T-helper 1 cell treated with Interleukin-12 subunit alpha and Interleukin-12 subunit beta and Interleukin-4 antibody, amounts not matched to agents 30 ng/mL and 1 ng/mL, for 36 hours (primary cell): ENCODE measurements around the gene USP28. TPM values are rescaled to one million over a fixed set of nuclear protein-coding genes. Genes with fewer than 3 reads are reported as not detected.
"Not testable (repeated sequence)": the region's sequence is repeated elsewhere in the genome, so short reads cannot be mapped to it uniquely, and the experiment has no call there.

Experiments used
- intact Hi-C: fragments of 100-400 bp; cut with micrococcal nuclease; formaldehyde crosslinking; loops from one replicate; pipeline ENCODE4 v1.15.1; 2024
- total RNA-seq: library from RNA; stranded (reverse); gene quantifications from 2 replicates; pipeline ENCODE4 v1.2.3, GENCODE V29; 2022

Gene USP28
- total RNA-seq, result 47.8 and 59.5 TPM in 2 replicates

GRCh38 chr11:113875234-113876073 lies at the start of gene USP28:
Gene USP28 (minus strand): TSS chr11:113875572. CDS start chr11:113875501, 71 bp downstream.
- intact Hi-C loops, result loop anchor here (1.0 to 10.0 kb wide), 10 partner anchors 34 to 1791 kb away; partner anchors contain the start of genes C11orf71, PTS, RBM7 and REXO2

- intact Hi-C loops, result no loop called here
These were observed 48.2 kb upstream of the USP28 start for GRCh38 chr11:113923572-113923971.

- intact Hi-C loops, result not testable (repeated sequence)
These were observed 36.1 kb upstream of the USP28 start for GRCh38 chr11:113911491-113911890.

DNA sequence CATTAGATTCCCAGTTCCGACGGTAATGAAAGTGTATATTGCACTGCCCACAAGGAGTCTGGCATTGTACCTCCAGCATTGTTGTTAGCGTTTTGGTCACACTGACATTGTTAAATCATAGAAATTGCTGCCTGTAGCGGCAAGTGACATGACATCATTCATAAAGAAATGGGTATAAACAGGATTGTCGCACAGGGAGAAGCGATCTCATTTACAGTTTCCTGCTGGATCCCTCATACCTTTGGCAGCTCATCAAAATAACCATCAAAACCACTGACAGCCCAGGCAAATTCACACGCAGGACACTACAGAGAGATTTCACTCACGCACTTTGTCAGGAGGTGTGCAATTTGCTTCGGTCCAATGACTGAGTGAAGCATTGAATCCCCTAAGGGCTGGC lies 32.7 kb upstream of the USP28 start:
- intact Hi-C loops, result no loop called here

- intact Hi-C loops, result no loop called here
These were observed 32.3 kb upstream of the USP28 start for GRCh38 chr11:113907681-113908080.

- intact Hi-C loops, result no loop called here
These were observed 31.8 kb upstream of the USP28 start for GRCh38 chr11:113907152-113907551.

DNA sequence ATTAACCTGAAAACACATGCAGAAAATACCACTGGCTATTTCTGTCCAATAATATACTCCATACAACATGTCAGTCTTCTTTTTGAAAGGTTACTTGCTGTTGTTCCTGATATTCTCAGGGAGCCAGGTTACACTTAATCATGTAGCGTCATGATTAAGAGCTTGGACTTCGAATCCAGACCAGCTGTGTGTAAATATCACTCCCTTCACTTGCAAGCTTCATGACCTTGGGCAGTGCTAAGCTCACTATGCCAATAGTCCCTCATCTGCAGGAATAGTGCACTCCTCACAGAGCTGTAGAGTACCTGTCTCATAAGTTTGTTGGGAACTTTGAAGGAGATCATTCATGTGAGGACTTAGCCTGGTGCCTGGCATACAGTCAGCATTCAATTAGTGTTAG lies 31.1 kb upstream of the USP28 start:
- intact Hi-C loops, result no loop called here

- intact Hi-C loops, result no loop called here
These were observed 30.7 kb upstream of the USP28 start for GRCh38 chr11:113906038-113906437.

DNA sequence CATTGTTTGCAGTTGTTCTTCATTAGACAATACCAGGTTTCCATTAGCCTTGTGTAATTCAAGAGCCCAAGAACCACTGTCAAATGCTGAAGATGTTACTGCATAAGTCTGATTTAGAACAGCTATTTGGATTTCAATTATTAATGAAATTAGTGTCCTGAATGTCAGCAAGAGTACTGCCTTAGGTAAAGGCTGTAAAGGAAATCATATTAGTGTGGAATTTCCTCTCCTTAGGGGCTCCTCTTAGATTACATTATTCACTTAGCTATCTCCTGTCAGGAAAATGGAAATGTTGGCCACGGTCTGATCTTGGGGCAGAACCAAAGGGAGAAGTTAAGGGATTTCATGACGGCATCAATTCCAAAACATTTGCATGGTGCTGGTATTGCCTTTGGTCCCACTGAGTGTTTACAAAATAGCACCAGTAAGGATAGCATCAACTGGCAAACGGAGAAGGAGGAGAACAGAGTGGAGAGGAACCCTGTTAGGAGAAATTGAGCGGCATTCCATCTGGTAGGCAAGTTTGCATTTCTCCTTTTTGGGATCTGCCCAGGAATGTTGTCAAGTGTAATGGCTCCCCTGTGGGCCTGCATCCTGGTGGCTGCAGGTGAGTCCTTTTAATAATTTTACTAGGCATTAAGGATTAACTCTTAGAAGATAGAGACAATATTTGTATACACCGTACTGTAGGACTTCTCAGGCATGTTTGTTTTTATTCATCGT lies 29.2 kb upstream of the USP28 start, which contains the start of gene HTR3B:
HTR3B (plus strand) TSS at position 418 of the 723 bp plus-strand sequence; CDS start at position 556, 138 bp downstream.
- intact Hi-C loops, result no loop called here

DNA sequence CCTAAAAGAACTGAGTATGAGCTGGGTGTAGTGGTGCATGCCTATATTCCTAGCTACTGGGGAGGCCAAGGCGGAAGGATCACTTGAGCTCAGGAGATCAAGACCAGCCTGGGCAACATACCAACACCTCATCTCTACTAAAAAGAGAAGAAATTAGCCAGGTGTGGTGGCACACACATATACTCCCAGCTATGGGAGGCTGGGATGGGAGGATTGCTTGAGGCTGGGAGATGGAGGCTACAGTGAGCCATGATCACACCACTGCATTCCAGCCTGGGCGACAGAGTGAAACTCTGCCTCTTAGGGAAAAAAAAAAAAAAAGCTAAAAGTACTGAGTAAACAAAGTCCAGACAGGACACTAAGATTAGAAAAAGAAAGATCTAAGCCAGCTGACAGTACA lies 25.8 kb upstream of the USP28 start:
- intact Hi-C loops, result no loop called here

- intact Hi-C loops, result loop anchor here (1.0 kb wide), 2 partner anchors 98 to 365 kb away; no protein-coding TSS in a partner anchor
These were observed 20.9 kb upstream of the USP28 start for GRCh38 chr11:113896156-113896879.

DNA sequence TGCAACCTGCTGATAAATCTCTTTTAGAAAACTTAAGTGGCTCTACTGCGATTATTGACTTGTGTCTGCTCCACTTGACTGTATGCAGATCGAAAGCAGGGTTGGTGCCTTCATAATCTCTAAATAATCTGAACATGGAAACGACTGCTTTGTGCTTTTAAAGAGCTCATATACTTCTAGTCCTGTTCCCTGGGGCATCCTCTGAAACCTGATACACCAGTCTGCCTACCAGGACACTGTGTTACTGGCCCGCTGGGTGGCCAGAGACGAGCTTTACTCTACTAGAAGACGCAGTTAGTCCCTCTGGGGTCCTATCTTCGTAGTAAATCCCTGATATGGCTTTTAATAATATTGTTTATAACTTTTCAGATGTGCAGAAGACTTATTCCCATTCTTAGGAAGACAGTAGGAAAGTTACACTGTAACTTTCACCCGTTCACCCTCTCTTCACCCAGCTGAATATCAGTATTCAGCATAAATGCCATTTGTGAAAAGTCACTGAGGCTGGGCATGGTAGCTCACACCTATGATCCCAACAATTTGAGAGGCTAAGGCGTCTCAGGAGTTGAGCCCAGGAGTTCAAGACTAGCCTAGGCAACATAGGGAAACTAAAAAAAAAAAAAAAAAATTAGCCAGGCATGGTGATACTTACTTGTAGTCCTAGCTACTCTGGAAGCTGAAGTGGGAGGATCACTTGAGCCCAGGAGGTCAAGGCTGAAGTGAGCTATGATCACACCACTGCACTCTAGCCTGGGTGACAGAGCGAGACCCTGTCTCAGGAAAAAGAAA lies 20.2 kb upstream of the USP28 start:
- intact Hi-C loops, result loop anchor here (1.0 kb wide), 2 partner anchors 99 to 366 kb away; no protein-coding TSS in a partner anchor

- intact Hi-C loops, result no loop called here
These were observed 19.1 kb upstream of the USP28 start for GRCh38 chr11:113894421-113894996.

DNA sequence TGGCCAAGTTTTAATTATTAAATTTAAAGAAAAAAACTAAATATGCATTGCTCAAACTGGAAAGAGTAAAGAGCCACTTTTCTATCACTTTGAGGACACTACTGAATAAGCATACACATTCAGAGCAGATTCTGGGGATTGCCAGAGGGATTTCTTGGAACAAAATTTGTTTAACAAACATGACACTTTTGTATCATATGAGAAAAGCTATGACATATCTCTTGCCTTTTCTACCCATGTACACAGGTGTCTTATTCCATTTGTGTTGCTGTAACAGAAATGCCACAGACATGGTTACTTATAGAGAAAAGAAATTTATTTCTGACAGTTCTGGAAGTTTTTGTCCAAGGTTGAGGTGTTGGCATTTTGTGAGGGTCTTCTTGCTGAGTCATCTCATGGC lies 13.5 kb upstream of the USP28 start:
- intact Hi-C loops, result no loop called here

GRCh38 chr11:113885897-113886296 lies 10.5 kb upstream of the USP28 start:
- intact Hi-C loops, result no loop called here

DNA sequence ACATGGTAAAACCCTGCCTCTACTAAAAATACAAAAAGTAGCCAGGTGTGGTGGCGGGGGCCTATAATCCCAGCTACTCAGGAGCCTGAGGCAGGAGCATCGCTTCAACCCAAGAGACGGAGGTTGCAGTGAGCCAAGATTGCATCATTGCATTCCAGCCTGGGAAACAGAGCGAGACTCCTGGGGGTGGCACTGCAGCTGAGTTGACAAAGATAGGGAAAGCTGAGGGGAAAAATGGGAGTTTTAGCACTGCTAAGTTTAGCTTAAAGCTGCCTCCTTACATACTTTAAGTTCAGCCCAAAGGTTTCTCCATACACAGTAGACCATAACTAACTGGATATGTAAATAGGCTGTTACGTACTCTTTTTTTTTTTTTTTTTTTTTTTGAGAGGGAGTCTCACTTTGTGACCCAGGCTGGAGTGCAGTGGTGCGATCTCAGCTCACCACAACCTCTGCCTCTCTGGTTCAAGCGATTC lies 9.0 kb upstream of the USP28 start:
- intact Hi-C loops, result no loop called here

DNA sequence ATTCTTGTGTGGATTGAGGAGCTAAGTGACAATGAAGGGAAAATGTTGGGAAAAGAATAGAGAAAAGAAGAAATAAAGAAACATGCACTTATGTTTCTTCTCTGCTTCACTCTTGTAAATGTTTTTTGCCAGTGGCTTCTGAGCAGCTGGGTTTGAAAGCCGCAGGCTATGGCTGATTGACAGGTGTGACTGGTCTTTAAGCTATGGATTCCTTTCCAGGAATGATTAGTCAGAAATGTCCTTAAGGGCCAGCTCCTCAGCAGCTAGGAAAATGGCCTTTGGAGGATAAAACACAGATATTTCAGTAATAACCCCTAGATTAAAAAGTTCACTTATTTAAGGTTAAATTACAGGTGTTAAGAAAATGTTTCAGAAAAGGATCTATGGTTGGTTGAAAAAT lies 6.5 kb upstream of the USP28 start:
- intact Hi-C loops, result no loop called here

GRCh38 chr11:113880971-113881370 lies 5.6 kb upstream of the USP28 start:
- intact Hi-C loops, result no loop called here

DNA sequence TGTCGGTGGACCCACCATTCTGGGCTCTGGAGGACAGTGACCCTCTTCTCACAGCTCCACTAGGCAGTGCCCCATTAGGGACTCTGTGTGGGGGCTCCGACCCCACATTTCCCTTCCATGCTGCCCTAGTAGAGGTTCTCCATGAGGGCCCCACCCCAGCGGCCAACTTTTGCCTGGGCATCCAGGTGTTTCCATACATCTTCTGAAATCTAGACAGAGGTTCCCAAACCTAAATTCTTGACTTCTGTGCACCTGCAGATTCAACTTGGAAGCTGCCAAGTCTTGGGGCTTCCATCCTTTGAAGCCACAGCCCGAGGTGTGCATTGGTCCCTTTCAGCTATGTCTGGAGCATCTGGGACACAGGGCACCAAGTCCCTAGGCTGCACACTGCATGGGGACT lies 4.1 kb upstream of the USP28 start:
- intact Hi-C loops, result loop anchor here (5.0 to 10.0 kb wide), 3 partner anchors 287 to 1795 kb away; partner anchors contain the start of genes PTS, SDHD and TIMM8B

- intact Hi-C loops, result loop anchor here (5.0 to 10.0 kb wide), 3 partner anchors 285 to 1793 kb away; partner anchors contain the start of genes PTS, SDHD and TIMM8B
These were observed 2.3 kb upstream of the USP28 start for GRCh38 chr11:113877670-113878055.
